Posterior cingulate gyrus (tissue), 11 donors: ENCODE results near the gene ATF2.
"Not testable (repeated sequence)": the region's sequence is repeated elsewhere in the genome, so short reads cannot be mapped to it uniquely, and the experiment has no call there.

Source experiments
- DNase-seq, 10 donors: peaks; one replicate each; pipeline versions ENCODE4 v3.0.0 to v3.0.0-alpha.2; 2020 to 2021; ENCODE audit warnings: mixed read lengths in 3 of 10
- intact Hi-C: fragments of 100-400 bp; cut with DNase I; formaldehyde crosslinking; loops from one replicate; pipeline ENCODE4 v1.15.1; 2023

ATF2 gene

GRCh38 chr2:175101514-175101913 lies 66.5 kb downstream of the ATF2 start:
- intact Hi-C loops: no loop called here
- no peak for DNase-seq

- DNase-seq: no peak
- intact Hi-C loops: no loop called here
Observed at GRCh38 chr2:175097297-175097696, 70.7 kb downstream of the ATF2 start.

GRCh38 chr2:175084117-175084516 lies 83.9 kb downstream of the ATF2 start:
- intact Hi-C loops, DNase-seq: not testable (repeated sequence)

GRCh38 chr2:175080479-175080878 lies 87.5 kb downstream of the ATF2 start:
- no peak for DNase-seq

GRCh38 chr2:175076272-175076671 lies 91.7 kb downstream of the ATF2 start:
- DNase-seq: no peak
- intact Hi-C loops: no loop called here

More at GRCh38 chr2:175080479-175080878, 87.5 kb downstream of the ATF2 start:
- intact Hi-C loops: no loop called here

GRCh38 chr2:175074478-175074877 lies 93.5 kb downstream of the ATF2 start:
- DNase-seq: no peak
- intact Hi-C loops: no loop called here

- intact Hi-C loops: no loop called here
Observed at GRCh38 chr2:175068534-175068933, 99.5 kb downstream of the ATF2 start.

GRCh38 chr2:175066411-175066810 lies 101.6 kb downstream of the ATF2 start:
- intact Hi-C loops: no loop called here
- DNase-seq: no peak

More at GRCh38 chr2:175068534-175068933, 99.5 kb downstream of the ATF2 start:
- no peak for DNase-seq

GRCh38 chr2:175064797-175065196 lies 103.2 kb downstream of the ATF2 start:
- DNase-seq: no peak
- intact Hi-C loops: no loop called here

GRCh38 chr2:175063741-175064140 lies 104.3 kb downstream of the ATF2 start:
- intact Hi-C loops: no loop called here
- DNase-seq: no peak

- DNase-seq: no peak
- intact Hi-C loops: no loop called here
Observed at GRCh38 chr2:175062787-175063585, 105.0 kb downstream of the ATF2 start.

- intact Hi-C loops: no loop called here
- no peak for DNase-seq
Observed at GRCh38 chr2:175057078-175057685, 110.8 kb downstream of the ATF2 start.

GRCh38 chr2:175055993-175056392 lies 112.0 kb downstream of the ATF2 start:
- DNase-seq: no peak
- intact Hi-C loops: no loop called here

GRCh38 chr2:175054340-175054739 lies 113.7 kb downstream of the ATF2 start:
- intact Hi-C loops: no loop called here
- DNase-seq: no peak

GRCh38 chr2:175049661-175050060 lies 118.3 kb downstream of the ATF2 start:
- intact Hi-C loops: no loop called here
- DNase-seq: no peak

- intact Hi-C loops: no loop called here
- no peak for DNase-seq
Observed at GRCh38 chr2:175048275-175048674, 119.7 kb downstream of the ATF2 start.

GRCh38 chr2:175039490-175039889 lies 128.5 kb downstream of the ATF2 start:
- DNase-seq: no peak
- intact Hi-C loops: no loop called here

GRCh38 chr2:175039031-175039430 lies 129.0 kb downstream of the ATF2 start:
- DNase-seq: no peak
- intact Hi-C loops: no loop called here

GRCh38 chr2:175037941-175038340 lies 130.1 kb downstream of the ATF2 start:
- intact Hi-C loops: no loop called here
- DNase-seq: no peak

GRCh38 chr2:175036582-175037018 lies 131.4 kb downstream of the ATF2 start:
- intact Hi-C loops: no loop called here
- DNase-seq: no peak

- DNase-seq: no peak
- intact Hi-C loops: no loop called here
Observed at GRCh38 chr2:175035806-175036205, 132.2 kb downstream of the ATF2 start.

- no peak for DNase-seq
- intact Hi-C loops: no loop called here
Observed at GRCh38 chr2:175034716-175035115, 133.3 kb downstream of the ATF2 start.
